ENCODE results near the gene MAJIN. TPM values are rescaled to one million over a fixed set of nuclear protein-coding genes. Genes with fewer than 3 reads are reported as not detected.

MAJIN gene
- total RNA-seq, 2 donors from 2014 or later = not detected

- peak in 1 of 2 donors; percentile 29 for ATAC-seq
- Mint-ChIP-seq H3K27me3 (no peaks in the 10 kb centered on the region), H3K4me3 (no peak overlapping the region), H3K36me3 (no peaks in the 10 kb centered on the region), H3K27ac (no peak overlapping the region), H3K4me1 (ENCODE audit: low read depth in 2 of 2) (no peaks in the 10 kb centered on the region), H3K9me3 (no peaks in the 10 kb centered on the region)
- DNase-seq (ENCODE audit: low spot score) = no peak
Measured at GRCh38 chr11:64933213-64933934, 38.5 kb downstream of the MAJIN start.

GRCh38 chr11:64932324-64932723, 39.6 kb downstream of the MAJIN start:
- DNase-seq (ENCODE audit: low spot score) (no peak), ATAC-seq (no peak)
- Mint-ChIP-seq H3K27ac (no peak overlapping the region), H3K27me3 (no peaks in the 10 kb centered on the region), H3K9me3 (no peaks in the 10 kb centered on the region), H3K36me3 (no peaks in the 10 kb centered on the region), H3K4me1 (ENCODE audit: low read depth in 2 of 2) (no peaks in the 10 kb centered on the region), H3K4me3 (no peak overlapping the region)

DNA sequence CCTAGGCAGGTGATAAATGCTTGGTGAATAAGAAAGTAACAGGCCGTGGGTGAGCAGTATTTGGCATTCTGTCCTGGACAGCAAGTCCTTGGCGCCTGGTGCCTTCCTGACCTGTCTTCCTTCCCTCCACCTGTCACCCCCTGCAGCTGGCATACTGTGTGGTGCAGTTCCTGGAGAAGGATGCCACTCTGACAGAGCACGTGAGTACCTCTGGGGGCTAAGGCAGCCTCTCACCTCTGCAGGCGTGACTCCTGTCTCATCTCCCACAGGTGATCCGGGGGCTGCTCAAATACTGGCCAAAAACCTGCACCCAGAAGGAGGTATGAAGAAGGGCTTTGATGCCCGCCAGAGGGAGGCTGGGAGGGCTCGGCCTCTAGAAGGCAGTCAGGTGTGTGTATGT, 40.6 kb downstream of the MAJIN start:
- DNase-seq (ENCODE audit: low spot score) (no peak), ATAC-seq (no peak)
- no peaks in the 10 kb centered on the region for H3K36me3 Mint-ChIP-seq
- no peaks in the 10 kb centered on the region for H3K27me3 Mint-ChIP-seq
- H3K4me1 Mint-ChIP-seq (ENCODE audit: low read depth in 2 of 2) = peaks cover 4% of the 10 kb centered on the region in 2 donors
- no peak overlapping the region for H3K27ac Mint-ChIP-seq
- H3K4me3 Mint-ChIP-seq = no peak overlapping the region
- no peaks in the 10 kb centered on the region for H3K9me3 Mint-ChIP-seq

DNA sequence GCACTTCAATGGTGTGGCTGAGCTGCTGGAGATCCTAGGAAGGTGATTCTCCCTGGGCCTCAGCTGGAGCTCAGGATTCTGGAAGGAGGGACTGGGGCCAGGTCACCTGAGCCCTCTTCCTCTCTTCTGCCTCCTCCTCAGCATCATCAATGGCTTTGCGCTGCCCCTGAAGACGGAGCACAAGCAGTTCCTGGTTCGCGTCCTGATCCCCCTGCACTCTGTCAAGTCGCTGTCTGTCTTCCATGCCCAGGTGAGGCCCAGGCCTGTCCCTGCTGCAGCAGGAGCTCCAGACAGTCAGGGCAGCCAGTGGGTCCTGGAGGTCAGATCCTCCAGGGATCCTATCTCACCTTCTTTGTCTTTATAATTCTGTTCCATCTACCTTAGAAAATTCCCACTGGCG, 41.6 kb downstream of the MAJIN start:
- Mint-ChIP-seq H3K27ac (no peak overlapping the region), H3K4me3 (no peak overlapping the region), H3K27me3 (no peaks in the 10 kb centered on the region), H3K4me1 (ENCODE audit: low read depth in 2 of 2) (peaks cover 4 to 7% of the 10 kb centered on the region in 2 donors), H3K9me3 (no peaks in the 10 kb centered on the region), H3K36me3 (no peaks in the 10 kb centered on the region)
- DNase-seq (ENCODE audit: low spot score) = no peak
- no peak for ATAC-seq

DNA sequence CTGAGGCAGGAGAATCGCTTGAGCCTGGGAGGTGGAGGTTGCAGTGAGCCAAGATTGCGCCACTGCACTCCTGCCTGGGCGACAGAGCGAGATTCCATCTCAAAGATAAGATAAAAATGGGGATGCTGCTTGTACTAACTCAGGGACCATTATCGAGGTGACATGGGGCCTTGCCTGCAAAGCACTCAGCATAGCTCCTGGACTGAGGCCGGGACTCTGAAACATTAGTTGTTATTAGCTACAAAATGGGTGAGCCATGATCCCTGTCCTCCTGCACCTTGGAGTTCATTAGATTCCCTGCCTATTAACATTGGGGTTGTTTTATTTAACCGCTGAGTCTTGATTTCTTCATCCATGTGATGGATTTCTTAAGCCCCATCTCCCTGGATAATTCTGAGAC, 42.3 kb downstream of the MAJIN start:
- Mint-ChIP-seq H3K27me3 (no peaks in the 10 kb centered on the region), H3K36me3 (no peaks in the 10 kb centered on the region), H3K4me1 (ENCODE audit: low read depth in 2 of 2) (peaks cover 4 to 7% of the 10 kb centered on the region in 2 donors), H3K4me3 (no peak overlapping the region), H3K9me3 (no peaks in the 10 kb centered on the region), H3K27ac (no peak overlapping the region)
- DNase-seq (ENCODE audit: low spot score) (no peak), ATAC-seq (no peak)

DNA sequence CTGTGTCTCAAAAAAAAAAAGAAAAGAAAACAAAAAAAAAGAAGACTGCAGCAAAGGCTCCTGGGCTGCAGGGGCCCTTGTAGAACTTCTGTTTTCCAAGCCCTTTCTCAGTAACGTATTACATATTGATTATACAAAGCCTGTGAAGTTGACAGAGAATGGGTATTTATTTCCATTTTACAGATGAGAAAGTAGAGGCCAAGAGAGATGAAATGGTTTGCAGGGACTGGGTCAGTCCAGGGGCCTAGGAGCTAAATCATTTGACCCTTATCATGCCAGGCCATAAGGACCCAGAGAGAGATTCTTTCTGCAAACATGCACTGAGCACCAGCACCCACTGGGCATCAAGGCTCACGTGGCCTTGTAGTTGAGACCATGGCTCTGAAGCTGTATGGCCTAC, 43.0 kb downstream of the MAJIN start:
- no peaks in the 10 kb centered on the region for H3K36me3 Mint-ChIP-seq
- DNase-seq (ENCODE audit: low spot score) (no peak), ATAC-seq (no peak)
- H3K4me1 Mint-ChIP-seq (ENCODE audit: low read depth in 2 of 2) = peaks cover 9 to 12% of the 10 kb centered on the region in 2 donors
- H3K9me3 Mint-ChIP-seq = no peaks in the 10 kb centered on the region
- H3K4me3 Mint-ChIP-seq = no peak overlapping the region
- no peaks in the 10 kb centered on the region for H3K27me3 Mint-ChIP-seq
- no peak overlapping the region for H3K27ac Mint-ChIP-seq

DNA sequence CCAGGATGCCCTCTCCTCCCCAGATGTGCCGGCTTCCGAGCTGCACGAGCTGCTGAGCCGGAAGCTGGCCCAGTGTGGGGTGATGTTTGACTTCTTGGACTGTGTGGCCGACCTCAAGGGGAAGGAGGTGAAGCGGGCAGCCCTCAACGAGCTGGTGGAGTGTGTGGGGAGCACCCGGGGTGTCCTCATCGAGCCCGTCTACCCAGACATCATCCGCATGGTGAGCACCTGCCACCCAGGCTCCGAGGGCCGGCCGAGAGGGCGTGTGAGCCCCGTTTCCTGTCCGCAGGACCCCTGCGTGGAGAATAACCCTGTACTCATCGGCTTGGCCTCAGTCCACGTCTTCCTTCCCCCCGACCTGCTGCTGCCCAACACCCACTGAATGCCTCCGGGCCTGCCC, 45.2 kb downstream of the MAJIN start:
- Mint-ChIP-seq H3K27me3 (no peaks in the 10 kb centered on the region), H3K9me3 (no peaks in the 10 kb centered on the region), H3K4me1 (ENCODE audit: low read depth in 2 of 2) (peaks cover 12 to 13% of the 10 kb centered on the region in 2 donors), H3K36me3 (no peaks in the 10 kb centered on the region), H3K27ac (no peak overlapping the region), H3K4me3 (peak overlapping the region; percentile 36)
- DNase-seq (ENCODE audit: low spot score) = no peak
- no peak for ATAC-seq

DNA sequence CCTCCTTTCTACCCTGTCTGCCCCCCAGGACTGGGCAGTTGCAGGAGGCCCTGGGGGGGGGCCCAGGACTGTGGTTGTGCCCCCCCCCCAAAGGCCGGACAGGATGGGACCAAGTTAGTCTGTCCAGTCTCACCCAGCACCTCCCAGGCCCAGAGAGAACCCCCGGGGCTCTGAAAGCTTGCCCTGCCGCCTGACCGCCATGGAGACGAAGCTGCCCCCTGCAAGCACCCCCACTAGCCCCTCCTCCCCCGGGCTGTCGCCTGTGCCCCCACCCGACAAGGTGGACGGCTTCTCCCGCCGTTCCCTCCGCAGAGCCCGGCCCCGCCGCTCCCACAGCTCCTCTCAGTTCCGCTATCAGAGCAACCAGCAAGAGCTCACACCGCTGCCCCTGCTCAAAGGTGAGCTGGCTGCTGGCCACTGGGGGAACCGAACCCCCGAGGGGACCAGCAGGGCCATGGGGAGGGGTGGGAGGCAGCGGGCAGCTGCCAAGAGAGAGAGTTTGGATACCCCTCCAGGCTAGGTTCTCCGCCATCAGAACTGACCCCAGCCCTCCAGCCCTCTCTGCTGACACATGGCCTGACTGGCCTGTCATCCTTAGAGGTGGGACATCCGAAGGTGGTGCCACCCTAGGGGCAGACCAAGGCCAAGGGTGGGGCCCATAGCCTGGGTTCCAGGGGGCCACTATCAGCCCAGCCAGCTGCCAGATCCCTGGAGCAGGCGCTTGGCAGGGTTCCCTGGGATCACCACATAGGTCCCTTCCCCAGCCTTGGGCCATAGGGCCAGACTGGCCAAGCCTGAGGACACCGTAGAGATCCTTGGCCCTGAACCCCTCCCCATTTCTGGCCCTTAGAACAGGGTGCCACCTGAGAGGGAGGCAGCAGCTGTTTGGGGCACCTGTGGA, 46.1 kb downstream of the MAJIN start:
- no peak for DNase-seq (ENCODE audit: low spot score)
- H3K4me1 Mint-ChIP-seq (ENCODE audit: low read depth in 2 of 2) = peaks cover 12 to 13% of the 10 kb centered on the region in 2 donors
- peak overlapping the region in 1 of 2 donors; percentile 99 for H3K27ac Mint-ChIP-seq
- ATAC-seq = no peak
- H3K4me3 Mint-ChIP-seq = peak overlapping the region; percentile 94
- no peaks in the 10 kb centered on the region for H3K36me3 Mint-ChIP-seq
- no peaks in the 10 kb centered on the region for H3K27me3 Mint-ChIP-seq
- H3K9me3 Mint-ChIP-seq = no peaks in the 10 kb centered on the region

DNA sequence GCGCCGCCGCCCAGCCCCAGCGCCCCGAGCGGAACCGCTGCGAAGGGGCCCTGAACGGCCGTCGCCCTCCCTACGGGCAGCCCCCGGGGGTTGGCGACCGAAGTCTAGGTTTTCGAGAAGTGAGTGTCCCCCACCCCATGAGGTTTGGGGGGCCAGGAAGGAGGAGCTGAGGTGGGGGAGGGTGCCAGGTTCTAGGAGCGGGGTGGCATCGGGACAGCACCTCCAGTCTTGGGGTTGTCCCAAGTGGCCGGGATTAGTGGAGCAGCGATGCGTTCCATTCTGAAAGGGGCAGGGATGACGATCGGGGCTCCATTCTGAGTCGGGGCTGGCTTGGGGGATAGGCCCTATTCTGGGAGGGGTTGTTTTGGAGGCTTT, 47.0 kb downstream of the MAJIN start:
- DNase-seq (ENCODE audit: low spot score) = no peak
- peak in 1 of 2 donors; percentile 25 for ATAC-seq
- Mint-ChIP-seq H3K4me1 (ENCODE audit: low read depth in 2 of 2) (peaks cover 12 to 13% of the 10 kb centered on the region in 2 donors), H3K4me3 (peak overlapping the region; percentile 94), H3K36me3 (no peaks in the 10 kb centered on the region), H3K27ac (peak overlapping the region; percentile 95 to 99), H3K27me3 (no peaks in the 10 kb centered on the region), H3K9me3 (no peaks in the 10 kb centered on the region)

DNA sequence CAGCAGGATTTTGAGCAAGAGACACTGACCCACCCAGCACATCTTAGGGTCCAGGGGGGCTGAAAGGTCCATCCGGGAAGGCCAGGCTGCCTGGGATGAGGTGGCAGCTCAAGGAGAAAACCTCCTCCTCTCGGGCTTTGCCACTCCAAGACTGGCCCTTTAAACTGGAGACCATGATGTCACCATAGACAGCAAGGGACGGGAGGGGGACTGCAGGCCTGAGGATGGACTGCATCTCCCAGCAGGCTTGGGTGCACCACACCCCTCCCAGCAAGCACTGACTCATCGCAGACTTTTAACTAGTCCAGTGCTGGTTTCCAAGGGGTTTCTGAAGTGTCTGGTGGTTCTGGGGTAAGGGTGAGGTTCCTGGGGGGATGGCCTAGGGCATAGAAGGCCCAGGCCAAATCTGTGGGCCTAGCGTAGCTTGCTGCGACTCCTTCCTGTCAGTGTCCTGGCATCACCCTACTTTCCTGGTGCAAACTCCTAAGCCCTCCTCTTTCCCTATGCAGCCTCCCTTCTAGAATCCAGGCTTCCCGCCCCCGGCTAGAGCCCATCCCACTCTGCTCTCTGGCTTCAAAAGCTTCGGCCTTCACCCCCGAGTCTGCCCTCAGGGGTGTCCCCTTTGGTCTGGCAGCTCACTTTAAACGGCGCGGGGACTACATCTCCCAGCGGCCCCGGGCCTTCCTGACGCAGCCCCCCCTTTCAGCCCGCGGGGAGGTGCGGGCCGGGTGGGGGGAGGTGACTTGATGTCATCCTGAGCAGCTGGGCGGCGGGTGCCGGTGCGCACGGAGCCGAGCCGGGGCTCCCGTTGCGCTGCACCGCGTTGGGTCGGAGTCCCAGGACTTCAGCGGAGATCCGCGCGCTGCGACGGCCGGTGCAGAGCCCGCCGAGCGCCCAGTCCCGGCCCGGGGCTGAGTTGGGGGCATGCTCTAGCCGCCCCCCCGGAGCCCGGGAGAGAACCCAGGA, 47.7 kb downstream of the MAJIN start, which contains the start of gene PPP2R5B:
Gene PPP2R5B (plus strand): TSS at position 746 of the 966 bp plus-strand sequence. CDS start 1,046 bp downstream, outside the sequence.
- peak; percentile 96 for ATAC-seq
- DNase-seq (ENCODE audit: low spot score) = peak; percentile 95
- H3K4me1 Mint-ChIP-seq (ENCODE audit: low read depth in 2 of 2) = peaks cover 12 to 13% of the 10 kb centered on the region in 2 donors
- peak within 1 kb of the TSS; percentile 94 for H3K4me3 Mint-ChIP-seq
- no peaks in the 10 kb centered on the region for H3K36me3 Mint-ChIP-seq
- no peaks in the 10 kb centered on the region for H3K9me3 Mint-ChIP-seq
- peak within 1 kb of the TSS; percentile 95 to 99 for H3K27ac Mint-ChIP-seq
- H3K27me3 Mint-ChIP-seq = no peaks in the 10 kb centered on the region

- Mint-ChIP-seq H3K9me3 (no peaks in the 10 kb centered on the region), H3K27me3 (no peaks in the 10 kb centered on the region), H3K4me1 (ENCODE audit: low read depth in 2 of 2) (peaks cover 12 to 13% of the 10 kb centered on the region in 2 donors), H3K36me3 (no peaks in the 10 kb centered on the region), H3K4me3 (no peak overlapping the region), H3K27ac (peak overlapping the region; percentile 60 to 95)
- no peak for DNase-seq (ENCODE audit: low spot score)
- no peak for ATAC-seq
Measured at GRCh38 chr11:64923151-64923661, 48.7 kb downstream of the MAJIN start.

DNA sequence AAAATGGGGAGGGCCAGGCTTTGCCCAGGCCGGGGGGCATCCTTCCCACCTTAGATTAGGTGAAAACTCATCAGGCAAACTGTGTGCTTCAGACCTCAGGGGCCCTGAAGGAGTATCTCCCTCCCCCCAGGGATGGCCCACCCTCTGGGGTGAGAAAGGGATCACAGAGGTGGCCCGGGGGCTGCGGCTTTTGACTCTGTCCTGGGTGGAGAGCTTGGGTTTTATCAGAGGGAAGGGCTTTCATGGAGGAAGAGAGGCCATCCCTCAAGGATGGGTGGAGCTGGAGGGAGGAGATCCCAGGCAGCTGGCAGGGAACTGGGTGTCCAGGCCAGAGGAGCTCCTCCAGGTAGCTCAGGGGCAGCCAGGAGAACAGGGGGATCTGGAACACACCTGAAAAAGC, 50.5 kb downstream of the MAJIN start:
- H3K4me1 Mint-ChIP-seq (ENCODE audit: low read depth in 2 of 2) = peaks cover 20 to 23% of the 10 kb centered on the region in 2 donors
- no peak for DNase-seq (ENCODE audit: low spot score)
- H3K27me3 Mint-ChIP-seq = no peaks in the 10 kb centered on the region
- H3K9me3 Mint-ChIP-seq = no peaks in the 10 kb centered on the region
- no peak overlapping the region for H3K4me3 Mint-ChIP-seq
- H3K27ac Mint-ChIP-seq = no peak overlapping the region
- no peak for ATAC-seq
- H3K36me3 Mint-ChIP-seq = no peaks in the 10 kb centered on the region

GRCh38 chr11:64920124-64920523, 51.8 kb downstream of the MAJIN start:
- no peaks in the 10 kb centered on the region for H3K9me3 Mint-ChIP-seq
- H3K4me3 Mint-ChIP-seq = no peak overlapping the region
- no peaks in the 10 kb centered on the region for H3K36me3 Mint-ChIP-seq
- no peaks in the 10 kb centered on the region for H3K27me3 Mint-ChIP-seq
- ATAC-seq (no peak), DNase-seq (ENCODE audit: low spot score) (no peak)
- no peak overlapping the region for H3K27ac Mint-ChIP-seq
- H3K4me1 Mint-ChIP-seq (ENCODE audit: low read depth in 2 of 2) = peaks cover 26 to 27% of the 10 kb centered on the region in 2 donors
